HepG2 (cell line): ENCODE measurements around the gene PAQR6. TPM values are rescaled to one million over a fixed set of nuclear protein-coding genes. Genes with fewer than 3 reads are reported as not detected.

Experiments used
- FOXJ3 ChIP-seq: sonication (generic); formaldehyde crosslinking; IDR thresholded peaks from 2 replicates; pipeline ENCODE4 v1.4.0; 2020; ENCODE audit warnings: missing genetic modification reagents, mild to moderate bottlenecking, borderline replicate concordance
- HNRNPL ChIP-seq: fragments of 200-400 bp; formaldehyde crosslinking; IDR thresholded peaks from 2 replicates; pipeline ENCODE4 v1.6.1; 2017; ENCODE audit warnings: mild to moderate bottlenecking, low read depth, low read length
- HOXA3 ChIP-seq: sonication (generic); formaldehyde crosslinking; IDR thresholded peaks from 2 replicates; pipeline ENCODE4 v1.5.0; 2020; ENCODE audit warnings: missing genetic modification reagents
- IKZF4 ChIP-seq: sonication (generic); formaldehyde crosslinking; IDR thresholded peaks from 2 replicates; pipeline ENCODE4 v1.5.1; 2020; ENCODE audit warnings: borderline replicate concordance, mild to moderate bottlenecking, low read depth, missing genetic modification reagents; ENCODE audit errors: not compliant biosample characterization
- IRX3 ChIP-seq: sonication (generic); formaldehyde crosslinking; IDR thresholded peaks from 2 replicates; pipeline ENCODE4 v1.8.1; 2023; ENCODE audit warnings: mild to moderate bottlenecking, low read depth, missing genetic modification reagents, borderline replicate concordance
- ISL2 ChIP-seq: sonication (generic); formaldehyde crosslinking; IDR thresholded peaks from 2 replicates; pipeline ENCODE4 v1.5.0; 2020; ENCODE audit warnings: missing genetic modification reagents
- KLF13 ChIP-seq: sonication (generic); formaldehyde crosslinking; IDR thresholded peaks from 2 replicates; pipeline ENCODE4 v1.4.0; 2020; ENCODE audit warnings: mild to moderate bottlenecking, missing genetic modification reagents
- NR2F1 ChIP-seq, 2 experiments: fragments of 450-650 bp in 1 of 2; formaldehyde crosslinking in 1 of 2; IDR thresholded peaks; 2 replicates each; pipeline versions ENCODE4 v1.5.0 to v1.6.1; 2016 to 2020; ENCODE audit warnings: mild to moderate bottlenecking in 1 of 2, missing compliant biosample characterization in 1 of 2, missing genetic modification reagents in 1 of 2, moderate library complexity in 1 of 2
- SALL1 ChIP-seq: sonication (generic); formaldehyde crosslinking; IDR thresholded peaks from 2 replicates; pipeline ENCODE4 v1.8.0; 2022; ENCODE audit warnings: mild to moderate bottlenecking, missing genetic modification reagents
- SRY ChIP-seq: sonication (generic); formaldehyde crosslinking; IDR thresholded peaks from 2 replicates; pipeline ENCODE4 v1.8.0; 2022; ENCODE audit warnings: mild to moderate bottlenecking, missing genetic modification reagents
- TAF1 ChIP-seq: sonication (generic); formaldehyde crosslinking; IDR thresholded peaks from 2 replicates; pipeline ENCODE4 v1.4.0; 2020; ENCODE audit warnings: missing genetic modification reagents
- ZC3H13 ChIP-seq: sonication (generic); formaldehyde crosslinking; IDR thresholded peaks from 2 replicates; pipeline ENCODE4 v1.8.1; 2023; ENCODE audit warnings: mild to moderate bottlenecking, missing genetic modification reagents, moderate library complexity
- ZNF598 ChIP-seq: sonication (generic); formaldehyde crosslinking; IDR thresholded peaks from 2 replicates; pipeline ENCODE4 v1.5.1; 2020; ENCODE audit warnings: mild to moderate bottlenecking, missing genetic modification reagents, borderline replicate concordance
- ZNF605 ChIP-seq: sonication (generic); formaldehyde crosslinking; IDR thresholded peaks from 2 replicates; pipeline ENCODE4 v1.8.0; 2022; ENCODE audit warnings: mild to moderate bottlenecking, missing genetic modification reagents
- ZSCAN29 ChIP-seq: sonication (generic); formaldehyde crosslinking; conservative IDR thresholded peaks from 2 replicates; pipeline ENCODE4 v1.4.0; 2020; ENCODE audit warnings: mild to moderate bottlenecking, missing genetic modification reagents
- polyA plus RNA-seq, 8 experiments: library from polyadenylated mRNA; depleted of rRNA in 3 of 8; stranded (reverse) in 7 of 8; unstranded in 1 of 8; fragments of >200 nt; fragmentation: Illumina TruSeq in 4 of 8; extraction: Trizol in 4 of 8; gene quantifications; 2 replicates each; pipeline versions ENCODE4 v1.2.1 to v1.2.3, GENCODE V29; 2011 to 2016; ENCODE audit warnings: low read depth in 4 of 8, missing spikeins in 1 of 8, mixed read lengths in 1 of 8; ENCODE audit not compliant: insufficient read depth in 1 of 8
- total RNA-seq, 5 experiments: library from RNA; depleted of rRNA; stranded (reverse); fragments of >200 nt; fragmentation: Illumina TruSeq; extraction: Trizol; gene quantifications; 2 replicates each; pipeline ENCODE4 v1.2.3, GENCODE V29; 2016; ENCODE audit warnings: low read depth in 1 of 5
- TF ChIP-seq, protein P1 (sequence below): sonication (generic); formaldehyde crosslinking; IDR thresholded peaks from 2 replicates; pipeline ENCODE4 v1.4.0; 2020; ENCODE audit warnings: low read depth, missing genetic modification reagents
- TF ChIP-seq, protein P2 (sequence below): IDR thresholded peaks from 2 replicates; pipeline ENCODE4 v1.6.1; 2016; ENCODE audit warnings: control low read depth
- TF ChIP-seq, protein P3 (sequence below): IDR thresholded peaks from 2 replicates; pipeline ENCODE4 v1.6.1; 2012; ENCODE audit warnings: low read depth, low read length, improper control_type of control experiment
- TF ChIP-seq, protein P4 (sequence below): IDR thresholded peaks from 2 replicates; pipeline ENCODE4 v1.6.1; 2016; ENCODE audit warnings: low read depth, borderline replicate concordance
- TF ChIP-seq, protein P5 (sequence below): sonication (generic); formaldehyde crosslinking; IDR thresholded peaks from 2 replicates; pipeline ENCODE4 v1.4.0; 2020; ENCODE audit warnings: mild to moderate bottlenecking, missing genetic modification reagents

Gene PAQR6
- total and polyA plus RNA-seq, 2 of the 13 experiments (the other 11 are each of a cell fraction or from before 2014, with no cell fraction given) = 0.82 to 1.4 TPM

DNA sequence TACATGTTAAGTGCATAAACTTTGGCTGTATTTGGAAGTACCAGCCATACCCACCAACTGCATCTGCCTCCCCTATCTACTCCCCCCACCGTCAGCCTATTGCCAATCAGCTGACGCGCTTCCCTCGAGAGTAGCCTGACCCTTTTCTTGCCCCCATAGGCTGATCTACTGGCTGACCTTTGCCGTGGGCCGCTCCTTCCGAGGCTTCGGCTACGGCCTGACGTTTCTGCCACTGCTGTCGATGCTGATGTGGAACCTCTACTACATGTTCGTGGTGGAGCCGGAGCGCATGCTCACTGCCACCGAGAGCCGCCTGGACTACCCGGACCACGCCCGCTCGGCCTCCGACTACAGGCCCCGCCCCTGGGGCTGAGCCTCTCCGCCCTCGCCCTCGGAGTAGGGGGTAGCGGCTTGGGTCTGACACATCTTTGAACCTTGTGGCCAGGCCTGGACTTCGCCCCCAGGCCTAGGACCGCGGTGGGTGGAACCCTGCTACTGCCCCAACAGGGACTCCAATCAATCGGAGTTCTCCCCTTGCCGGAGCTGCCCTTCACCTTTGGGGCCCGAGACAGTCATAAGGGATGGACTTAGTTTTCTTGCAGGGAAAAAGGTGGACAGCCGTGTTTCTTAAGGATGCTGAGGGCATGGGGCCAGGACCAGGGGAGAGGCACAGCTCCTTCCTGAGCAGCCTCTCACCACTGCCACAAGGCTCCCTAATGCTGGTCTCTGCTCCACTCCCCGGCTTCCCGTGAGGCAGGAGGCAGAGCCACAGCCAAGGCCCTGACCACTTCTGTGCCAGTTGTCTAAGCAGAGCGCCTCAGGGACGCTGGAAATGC is 43.6 kb upstream of the PAQR6 start (continued):
- TF ChIP-seq, protein P1, sequence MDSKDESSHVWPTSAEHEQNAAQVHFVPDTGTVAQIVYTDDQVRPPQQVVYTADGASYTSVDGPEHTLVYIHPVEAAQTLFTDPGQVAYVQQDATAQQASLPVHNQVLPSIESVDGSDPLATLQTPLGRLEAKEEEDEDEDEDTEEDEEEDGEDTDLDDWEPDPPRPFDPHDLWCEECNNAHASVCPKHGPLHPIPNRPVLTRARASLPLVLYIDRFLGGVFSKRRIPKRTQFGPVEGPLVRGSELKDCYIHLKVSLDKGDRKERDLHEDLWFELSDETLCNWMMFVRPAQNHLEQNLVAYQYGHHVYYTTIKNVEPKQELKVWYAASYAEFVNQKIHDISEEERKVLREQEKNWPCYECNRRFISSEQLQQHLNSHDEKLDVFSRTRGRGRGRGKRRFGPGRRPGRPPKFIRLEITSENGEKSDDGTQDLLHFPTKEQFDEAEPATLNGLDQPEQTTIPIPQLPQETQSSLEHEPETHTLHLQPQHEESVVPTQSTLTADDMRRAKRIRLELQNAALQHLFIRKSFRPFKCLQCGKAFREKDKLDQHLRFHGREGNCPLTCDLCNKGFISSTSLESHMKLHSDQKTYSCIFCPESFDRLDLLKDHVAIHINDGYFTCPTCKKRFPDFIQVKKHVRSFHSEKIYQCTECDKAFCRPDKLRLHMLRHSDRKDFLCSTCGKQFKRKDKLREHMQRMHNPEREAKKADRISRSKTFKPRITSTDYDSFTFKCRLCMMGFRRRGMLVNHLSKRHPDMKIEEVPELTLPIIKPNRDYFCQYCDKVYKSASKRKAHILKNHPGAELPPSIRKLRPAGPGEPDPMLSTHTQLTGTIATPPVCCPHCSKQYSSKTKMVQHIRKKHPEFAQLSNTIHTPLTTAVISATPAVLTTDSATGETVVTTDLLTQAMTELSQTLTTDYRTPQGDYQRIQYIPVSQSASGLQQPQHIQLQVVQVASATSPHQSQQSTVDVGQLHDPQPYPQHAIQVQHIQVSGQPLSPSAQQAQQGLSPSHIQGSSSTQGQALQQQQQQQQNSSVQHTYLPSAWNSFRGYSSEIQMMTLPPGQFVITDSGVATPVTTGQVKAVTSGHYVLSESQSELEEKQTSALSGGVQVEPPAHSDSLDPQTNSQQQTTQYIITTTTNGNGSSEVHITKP = peak; percentile 49
- TF ChIP-seq ZSCAN29 (CRISPR knock-in tag) = peak; percentile 94
- TF ChIP-seq SRY (CRISPR knock-in tag) = peak; percentile 75
- peak; percentile 78 for TF ChIP-seq SALL1 (CRISPR knock-in tag)
- TF ChIP-seq, protein P2, sequence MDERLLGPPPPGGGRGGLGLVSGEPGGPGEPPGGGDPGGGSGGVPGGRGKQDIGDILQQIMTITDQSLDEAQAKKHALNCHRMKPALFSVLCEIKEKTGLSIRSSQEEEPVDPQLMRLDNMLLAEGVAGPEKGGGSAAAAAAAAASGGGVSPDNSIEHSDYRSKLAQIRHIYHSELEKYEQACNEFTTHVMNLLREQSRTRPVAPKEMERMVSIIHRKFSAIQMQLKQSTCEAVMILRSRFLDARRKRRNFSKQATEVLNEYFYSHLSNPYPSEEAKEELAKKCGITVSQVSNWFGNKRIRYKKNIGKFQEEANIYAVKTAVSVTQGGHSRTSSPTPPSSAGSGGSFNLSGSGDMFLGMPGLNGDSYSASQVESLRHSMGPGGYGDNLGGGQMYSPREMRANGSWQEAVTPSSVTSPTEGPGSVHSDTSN (CRISPR knock-in tag) = no peak
- peak; percentile 84 for TF ChIP-seq ZC3H13
- TF ChIP-seq HOXA3 (CRISPR knock-in tag) = peak; percentile 84
- peak; percentile 72; the same call in 1 of the 2 replicates for TF ChIP-seq HNRNPL
- TF ChIP-seq ZNF605 (CRISPR knock-in tag) = peak; percentile 78; the same call in 1 of the 2 replicates
- TF ChIP-seq TAF1 (CRISPR knock-in tag) = peak; percentile 65
- TF ChIP-seq, protein P3, sequence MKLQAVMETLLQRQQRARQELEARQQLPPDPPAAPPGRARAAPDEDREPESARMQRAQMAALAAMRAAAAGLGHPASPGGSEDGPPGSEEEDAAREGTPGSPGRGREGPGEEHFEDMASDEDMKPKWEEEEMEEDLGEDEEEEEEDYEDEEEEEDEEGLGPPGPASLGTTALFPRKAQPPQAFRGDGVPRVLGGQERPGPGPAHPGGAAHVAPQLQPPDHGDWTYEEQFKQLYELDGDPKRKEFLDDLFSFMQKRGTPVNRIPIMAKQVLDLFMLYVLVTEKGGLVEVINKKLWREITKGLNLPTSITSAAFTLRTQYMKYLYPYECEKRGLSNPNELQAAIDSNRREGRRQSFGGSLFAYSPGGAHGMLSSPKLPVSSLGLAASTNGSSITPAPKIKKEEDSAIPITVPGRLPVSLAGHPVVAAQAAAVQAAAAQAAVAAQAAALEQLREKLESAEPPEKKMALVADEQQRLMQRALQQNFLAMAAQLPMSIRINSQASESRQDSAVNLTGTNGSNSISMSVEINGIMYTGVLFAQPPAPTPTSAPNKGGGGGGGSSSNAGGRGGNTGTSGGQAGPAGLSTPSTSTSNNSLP = 0 out of 2 replicates have a peak, but pooled peaks have one; percentile 15
- peak; percentile 70; the same call in 1 of the 2 replicates for TF ChIP-seq ZNF598 (CRISPR knock-in tag)
- peak; percentile 53; the same call in 1 of the 2 replicates for TF ChIP-seq FOXJ3 (CRISPR knock-in tag)
- TF ChIP-seq, protein P4, sequence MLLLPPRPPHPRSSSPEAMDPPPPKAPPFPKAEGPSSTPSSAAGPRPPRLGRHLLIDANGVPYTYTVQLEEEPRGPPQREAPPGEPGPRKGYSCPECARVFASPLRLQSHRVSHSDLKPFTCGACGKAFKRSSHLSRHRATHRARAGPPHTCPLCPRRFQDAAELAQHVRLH (CRISPR knock-in tag) = peak; percentile 48; the same call in 1 of the 2 replicates
- TF ChIP-seq, protein P5, sequence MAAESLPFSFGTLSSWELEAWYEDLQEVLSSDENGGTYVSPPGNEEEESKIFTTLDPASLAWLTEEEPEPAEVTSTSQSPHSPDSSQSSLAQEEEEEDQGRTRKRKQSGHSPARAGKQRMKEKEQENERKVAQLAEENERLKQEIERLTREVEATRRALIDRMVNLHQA (CRISPR knock-in tag) = 0 out of 2 replicates have a peak, but pooled peaks have one; percentile 7
- TF ChIP-seq ISL2 (CRISPR knock-in tag) = peak; percentile 49; the same call in 1 of the 2 replicates
- TF ChIP-seq IRX3 (CRISPR knock-in tag) = no peak
- no peak for TF ChIP-seq KLF13
- TF ChIP-seq NR2F1 (CRISPR knock-in tag; IDR thresholded peaks at IDR 0.05) = peak in 1 of 2 experiments; percentile 61; a peak in 3 of 4 replicates
- TF ChIP-seq IKZF4 (CRISPR knock-in tag) = peak; percentile 60
